Measurements from ENCODE around the gene LMTK3.

The LMTK3 gene

DNA sequence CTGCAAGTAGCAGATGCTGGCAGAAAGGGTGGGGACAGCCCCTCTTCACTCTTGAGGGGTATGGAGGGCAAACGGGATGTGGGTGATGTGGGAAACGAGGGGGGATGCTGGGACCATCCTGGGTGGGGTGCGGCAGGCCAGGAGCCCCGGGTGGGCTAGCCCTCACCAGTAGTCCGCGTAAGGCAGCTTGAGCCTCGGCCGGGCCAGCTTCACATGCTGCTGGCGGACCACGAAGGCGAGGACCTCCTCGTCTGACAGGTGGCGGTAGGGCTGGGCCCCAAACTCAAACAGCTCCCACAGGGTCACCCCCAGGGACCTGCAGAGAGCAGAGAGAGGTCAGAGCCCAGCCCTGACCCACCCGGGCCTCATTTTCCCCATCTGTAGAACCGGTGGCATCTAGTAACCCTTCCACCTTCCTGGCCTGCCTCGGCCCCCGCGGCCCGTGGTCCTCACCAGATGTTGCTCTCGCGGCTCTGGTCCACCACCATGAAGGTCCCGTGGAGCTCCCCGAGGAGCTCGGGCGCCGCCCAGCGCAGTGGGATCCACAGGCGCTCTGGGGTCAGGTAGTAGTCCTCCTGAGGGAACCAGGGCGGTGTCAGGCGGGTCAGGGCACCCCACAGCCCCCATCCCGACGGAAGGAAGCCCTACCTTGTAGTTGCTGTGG, 10.7 kb downstream of the LMTK3 start:
- no peaks in the 10 kb centered on the region for H3K36me3 ChIP-seq (ENCODE audit: insufficient read depth, low read length)
- no peaks in the 10 kb centered on the region for H3K9me3 ChIP-seq (ENCODE audit: low read length)
- no peaks in the 10 kb centered on the region for H3K4me1 ChIP-seq (ENCODE audit: insufficient read depth, low read length)
- H3K4me3 ChIP-seq (ENCODE audit: low read depth in 1 of 2, low read length in 2 of 2), result no peak overlapping the region
- peaks cover 4 to 59% of the 10 kb centered on the region in 2 donors for H3K27me3 ChIP-seq (ENCODE audit: control insufficient read depth in 1 of 2, insufficient read depth in 2 of 2, low read length in 2 of 2)
- no peak overlapping the region for H3K27ac ChIP-seq (ENCODE audit: low read depth, low read length)
- no peak overlapping the region for H3K9ac ChIP-seq (ENCODE audit: low read length)

DNA sequence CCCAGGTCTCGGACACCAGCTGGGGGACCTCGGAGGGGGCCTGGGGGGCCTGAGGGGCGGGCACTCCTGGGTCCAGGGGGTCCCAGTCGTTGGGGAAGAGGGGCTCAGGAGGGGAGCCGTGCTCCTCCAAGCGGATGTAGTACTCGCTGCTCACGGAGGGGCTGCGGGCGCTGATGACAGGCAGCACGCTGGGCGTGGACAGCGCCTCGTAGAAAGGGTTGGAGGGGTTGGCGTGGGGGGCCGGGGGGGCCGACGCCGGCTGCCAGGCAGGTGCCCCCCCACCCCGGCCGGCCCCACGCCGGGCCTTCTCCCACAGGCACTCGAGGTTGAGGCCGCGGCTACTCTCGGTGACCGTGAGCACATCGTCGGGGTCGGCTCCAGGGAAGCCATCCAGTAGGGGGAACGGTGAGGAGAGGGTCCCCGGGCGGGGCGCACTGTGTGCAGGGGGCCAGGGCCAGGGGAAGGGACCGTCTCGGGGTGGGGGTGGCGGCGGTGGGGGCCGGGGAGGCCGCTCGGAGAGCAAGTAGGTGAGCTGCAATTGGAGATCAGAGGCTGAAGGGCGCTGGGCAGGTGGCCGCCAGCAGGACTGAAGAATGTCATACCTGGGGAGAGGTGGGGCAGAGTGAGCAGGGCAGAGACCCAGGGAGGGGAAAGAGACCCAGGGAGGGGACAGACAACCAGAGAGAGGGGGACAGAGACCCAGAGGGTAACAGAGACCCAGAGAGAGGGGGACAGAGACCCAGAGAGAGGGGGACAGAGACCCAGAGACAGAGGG, 12.1 kb downstream of the LMTK3 start:
- H3K4me1 ChIP-seq (ENCODE audit: insufficient read depth, low read length), result no peaks in the 10 kb centered on the region
- H3K27ac ChIP-seq (ENCODE audit: low read depth, low read length), result no peak overlapping the region
- no peak overlapping the region for H3K9ac ChIP-seq (ENCODE audit: low read length)
- H3K4me3 ChIP-seq (ENCODE audit: low read depth in 1 of 2, low read length in 2 of 2), result no peak overlapping the region
- no peaks in the 10 kb centered on the region for H3K36me3 ChIP-seq (ENCODE audit: insufficient read depth, low read length)
- H3K27me3 ChIP-seq (ENCODE audit: control insufficient read depth in 1 of 2, insufficient read depth in 2 of 2, low read length in 2 of 2), result peaks cover 4 to 59% of the 10 kb centered on the region in 2 donors
- H3K9me3 ChIP-seq (ENCODE audit: low read length), result no peaks in the 10 kb centered on the region

DNA sequence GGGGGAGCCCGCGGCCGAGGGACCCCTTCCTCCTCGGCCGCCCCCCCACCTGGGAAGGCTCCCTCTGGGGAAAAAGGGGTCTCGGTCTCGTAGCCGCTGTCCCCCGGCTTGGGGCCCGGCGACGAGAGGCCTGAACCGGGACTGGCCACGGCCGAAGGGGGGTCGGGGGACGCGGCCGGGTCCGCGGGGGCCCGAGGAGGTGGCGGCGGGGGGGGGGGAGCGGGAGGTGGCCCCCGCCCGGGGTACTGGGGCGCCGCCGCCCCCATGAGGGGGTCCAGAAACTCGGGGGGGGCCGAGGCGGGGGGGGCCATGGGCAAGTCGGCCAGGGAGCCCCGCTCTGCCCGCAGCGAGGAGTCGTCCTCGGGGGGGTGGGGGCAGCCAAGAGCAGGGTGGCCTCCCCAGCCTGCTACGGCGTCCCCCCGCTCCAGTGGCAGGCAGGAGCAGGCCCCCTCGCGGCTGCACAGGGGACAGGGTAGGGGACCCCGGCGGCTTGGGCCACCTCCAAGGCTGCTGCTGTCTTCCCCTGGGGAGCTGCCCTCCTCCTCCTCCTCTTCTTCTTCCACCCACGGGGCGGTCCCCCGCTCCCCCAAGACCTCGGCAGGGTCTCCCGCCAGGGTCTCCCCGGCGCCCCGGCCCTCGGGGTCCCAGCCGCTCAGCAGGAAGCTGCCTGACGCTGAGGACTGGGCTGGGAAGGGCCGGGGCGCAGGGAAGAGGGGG, 12.9 kb downstream of the LMTK3 start:
- Histone ChIP-seq H3K4me1 (ENCODE audit: insufficient read depth, low read length) (no peaks in the 10 kb centered on the region), H3K9ac (ENCODE audit: low read length) (no peak overlapping the region), H3K4me3 (ENCODE audit: low read depth in 1 of 2, low read length in 2 of 2) (no peak overlapping the region), H3K27ac (ENCODE audit: low read depth, low read length) (no peak overlapping the region), H3K27me3 (ENCODE audit: control insufficient read depth in 1 of 2, insufficient read depth in 2 of 2, low read length in 2 of 2) (peaks cover 4 to 59% of the 10 kb centered on the region in 2 donors), H3K36me3 (ENCODE audit: insufficient read depth, low read length) (no peaks in the 10 kb centered on the region), H3K9me3 (ENCODE audit: low read length) (no peaks in the 10 kb centered on the region)

DNA sequence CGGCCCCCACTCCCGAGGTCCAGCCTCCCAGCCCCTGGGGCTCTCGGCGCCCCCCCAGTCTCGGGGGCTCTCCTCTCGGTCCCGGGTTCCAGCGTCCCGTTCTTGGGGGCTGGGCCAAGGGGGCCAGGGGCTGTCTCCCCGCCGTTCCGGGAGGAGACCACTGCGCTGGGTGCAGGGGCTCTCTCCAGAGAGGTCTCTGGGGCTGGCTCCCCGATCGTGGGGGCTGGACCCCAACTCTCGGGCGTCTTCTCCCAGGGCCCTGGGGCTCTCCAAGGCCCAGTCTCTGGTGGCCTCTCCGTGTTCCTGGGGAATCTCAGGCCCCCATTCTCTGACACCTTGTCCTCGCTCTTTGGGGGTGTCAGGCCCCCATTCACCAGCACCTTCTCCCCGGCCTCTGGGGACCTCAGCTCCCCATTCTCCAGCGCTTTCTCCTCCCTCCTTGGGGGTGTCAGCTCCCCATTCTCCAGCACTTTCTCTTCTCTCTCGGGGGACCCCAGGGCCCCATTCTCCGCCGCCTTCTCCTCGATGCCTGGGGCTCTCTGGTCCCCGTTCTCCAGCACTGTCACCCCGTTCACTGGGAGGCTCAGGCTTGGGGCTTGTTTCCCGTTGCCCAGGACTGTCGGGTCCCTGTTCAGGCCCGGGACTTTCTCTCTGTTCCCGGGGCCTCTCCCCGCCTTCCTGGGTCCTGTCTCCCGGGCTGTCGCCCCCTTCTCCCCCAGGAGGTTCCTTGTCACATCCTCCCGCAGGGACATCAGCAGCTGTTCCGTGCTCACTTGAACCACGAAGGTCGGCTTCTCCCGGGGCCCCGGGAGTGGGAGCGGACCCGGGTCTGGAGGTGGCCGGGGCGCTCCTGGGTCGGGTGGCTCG, 13.7 kb downstream of the LMTK3 start:
- H3K9me3 ChIP-seq (ENCODE audit: low read length), result no peaks in the 10 kb centered on the region
- H3K27me3 ChIP-seq (ENCODE audit: control insufficient read depth in 1 of 2, insufficient read depth in 2 of 2, low read length in 2 of 2), result peaks cover 4 to 60% of the 10 kb centered on the region in 2 donors
- no peak overlapping the region for H3K4me3 ChIP-seq (ENCODE audit: low read depth in 1 of 2, low read length in 2 of 2)
- no peaks in the 10 kb centered on the region for H3K4me1 ChIP-seq (ENCODE audit: insufficient read depth, low read length)
- no peaks in the 10 kb centered on the region for H3K36me3 ChIP-seq (ENCODE audit: insufficient read depth, low read length)
- no peak overlapping the region for H3K27ac ChIP-seq (ENCODE audit: low read depth, low read length)
- no peak overlapping the region for H3K9ac ChIP-seq (ENCODE audit: low read length)

DNA sequence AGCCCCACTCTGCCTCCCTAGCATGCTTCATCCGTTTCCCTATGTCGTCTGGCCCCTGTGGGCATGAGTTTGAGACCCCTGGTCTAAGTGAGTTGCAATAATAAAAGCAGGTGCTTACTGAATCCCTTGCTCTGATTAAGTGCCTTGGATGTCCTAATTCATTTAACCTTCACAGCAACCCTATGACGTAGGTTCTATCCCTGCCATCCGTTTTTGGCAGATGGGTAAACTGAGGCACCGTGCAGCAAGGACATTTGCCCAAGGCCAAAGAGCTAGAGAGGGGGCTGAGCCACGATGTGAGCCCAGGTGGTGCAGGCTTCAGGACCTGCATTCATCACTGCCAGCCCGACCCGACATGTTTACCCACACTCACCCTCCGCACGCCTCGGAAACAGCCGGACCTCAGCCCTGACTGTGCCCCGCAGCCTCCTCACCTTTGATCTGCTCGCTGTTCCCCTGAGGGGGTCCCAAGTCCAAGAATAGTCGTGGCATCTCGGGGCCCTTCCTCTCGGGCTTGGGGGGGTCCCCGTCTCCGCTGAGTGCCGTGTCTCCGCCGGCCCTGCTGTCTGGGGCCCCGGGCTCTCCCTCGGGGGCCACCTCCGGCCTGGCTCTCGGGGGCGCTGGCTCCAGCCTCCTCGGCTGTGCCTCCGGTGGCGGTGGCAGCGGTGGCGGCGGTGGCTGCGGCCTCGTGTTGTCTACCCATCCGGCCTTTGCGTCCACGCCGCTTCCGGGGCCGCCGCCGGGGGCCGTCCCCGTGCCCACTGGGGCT, 14.5 kb downstream of the LMTK3 start:
- Histone ChIP-seq H3K4me1 (ENCODE audit: insufficient read depth, low read length) (no peaks in the 10 kb centered on the region), H3K36me3 (ENCODE audit: insufficient read depth, low read length) (no peaks in the 10 kb centered on the region), H3K9ac (ENCODE audit: low read length) (no peak overlapping the region), H3K27me3 (ENCODE audit: control insufficient read depth in 1 of 2, insufficient read depth in 2 of 2, low read length in 2 of 2) (peaks cover 4 to 63% of the 10 kb centered on the region in 2 donors), H3K27ac (ENCODE audit: low read depth, low read length) (no peak overlapping the region), H3K4me3 (ENCODE audit: low read depth in 1 of 2, low read length in 2 of 2) (no peak overlapping the region), H3K9me3 (ENCODE audit: low read length) (no peaks in the 10 kb centered on the region)

DNA sequence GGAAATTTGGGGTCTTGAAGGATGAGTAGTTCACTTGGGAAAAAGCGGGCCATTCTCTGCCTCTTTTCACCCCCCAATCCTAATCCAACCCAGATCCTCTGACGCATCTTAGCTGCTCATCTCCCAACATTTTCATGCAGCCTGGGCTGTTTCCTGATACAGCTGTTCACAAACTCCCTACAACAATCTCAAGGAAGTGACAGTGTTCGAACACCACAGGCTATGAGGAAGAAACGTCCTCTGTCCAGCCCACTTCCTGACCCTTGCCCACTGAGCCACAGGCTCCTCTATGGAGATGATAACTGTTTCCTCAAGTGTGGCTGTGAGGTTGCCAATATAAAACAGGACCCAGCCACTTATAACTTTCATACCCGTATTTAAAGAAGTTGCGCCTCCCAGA, 16.2 kb downstream of the LMTK3 start:
- H3K4me3 ChIP-seq (ENCODE audit: low read depth in 1 of 2, low read length in 2 of 2), result no peak overlapping the region
- peaks cover 0 to 55% of the 10 kb centered on the region in 2 donors for H3K27me3 ChIP-seq (ENCODE audit: control insufficient read depth in 1 of 2, insufficient read depth in 2 of 2, low read length in 2 of 2)
- H3K27ac ChIP-seq (ENCODE audit: low read depth, low read length), result no peak overlapping the region
- H3K4me1 ChIP-seq (ENCODE audit: insufficient read depth, low read length), result no peaks in the 10 kb centered on the region
- H3K9ac ChIP-seq (ENCODE audit: low read length), result no peak overlapping the region
- H3K36me3 ChIP-seq (ENCODE audit: insufficient read depth, low read length), result no peaks in the 10 kb centered on the region
- H3K9me3 ChIP-seq (ENCODE audit: low read length), result no peaks in the 10 kb centered on the region

DNA sequence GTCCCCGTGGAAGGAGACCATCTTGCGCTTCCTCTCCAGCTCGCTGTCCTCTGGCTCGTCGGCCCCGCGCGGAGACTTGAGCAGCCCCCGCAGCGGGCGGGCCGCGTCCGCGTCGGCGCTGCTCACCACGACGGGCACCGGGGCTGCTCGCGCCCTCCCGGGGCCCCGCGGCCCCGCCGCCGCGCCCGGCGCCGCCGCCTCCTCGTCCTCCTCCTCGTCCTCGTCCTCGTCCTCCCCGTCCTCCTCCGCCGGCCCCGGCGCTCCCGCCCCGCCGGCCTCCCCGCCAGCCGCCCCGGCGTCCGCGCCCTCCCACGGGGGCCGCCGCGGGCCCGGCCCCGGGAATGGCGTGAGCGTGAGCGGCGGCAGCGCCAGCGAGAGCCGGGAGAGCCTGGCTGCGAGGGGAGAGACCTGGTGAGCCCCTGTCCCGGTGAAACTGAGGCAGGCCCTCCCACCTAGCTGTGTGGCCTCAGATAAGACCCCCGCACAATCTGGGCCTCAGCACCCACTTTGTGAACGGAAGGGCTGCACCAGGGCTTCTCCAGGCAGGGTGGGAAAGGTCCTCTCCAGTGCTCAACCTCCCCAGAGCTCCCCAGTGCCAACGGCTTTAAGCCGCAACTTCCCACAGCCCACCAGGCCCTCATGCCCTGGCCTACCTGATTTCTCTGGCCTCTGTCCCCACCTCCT, 17.8 kb downstream of the LMTK3 start:
- Histone ChIP-seq H3K4me1 (ENCODE audit: insufficient read depth, low read length) (no peaks in the 10 kb centered on the region), H3K9ac (ENCODE audit: low read length) (no peak overlapping the region), H3K4me3 (ENCODE audit: low read depth in 1 of 2, low read length in 2 of 2) (peak overlapping the region; percentile 4 to 50), H3K9me3 (ENCODE audit: low read length) (no peaks in the 10 kb centered on the region), H3K36me3 (ENCODE audit: insufficient read depth, low read length) (no peaks in the 10 kb centered on the region), H3K27me3 (ENCODE audit: control insufficient read depth in 1 of 2, insufficient read depth in 2 of 2, low read length in 2 of 2) (peaks cover 0 to 39% of the 10 kb centered on the region in 2 donors), H3K27ac (ENCODE audit: low read depth, low read length) (no peak overlapping the region)

DNA sequence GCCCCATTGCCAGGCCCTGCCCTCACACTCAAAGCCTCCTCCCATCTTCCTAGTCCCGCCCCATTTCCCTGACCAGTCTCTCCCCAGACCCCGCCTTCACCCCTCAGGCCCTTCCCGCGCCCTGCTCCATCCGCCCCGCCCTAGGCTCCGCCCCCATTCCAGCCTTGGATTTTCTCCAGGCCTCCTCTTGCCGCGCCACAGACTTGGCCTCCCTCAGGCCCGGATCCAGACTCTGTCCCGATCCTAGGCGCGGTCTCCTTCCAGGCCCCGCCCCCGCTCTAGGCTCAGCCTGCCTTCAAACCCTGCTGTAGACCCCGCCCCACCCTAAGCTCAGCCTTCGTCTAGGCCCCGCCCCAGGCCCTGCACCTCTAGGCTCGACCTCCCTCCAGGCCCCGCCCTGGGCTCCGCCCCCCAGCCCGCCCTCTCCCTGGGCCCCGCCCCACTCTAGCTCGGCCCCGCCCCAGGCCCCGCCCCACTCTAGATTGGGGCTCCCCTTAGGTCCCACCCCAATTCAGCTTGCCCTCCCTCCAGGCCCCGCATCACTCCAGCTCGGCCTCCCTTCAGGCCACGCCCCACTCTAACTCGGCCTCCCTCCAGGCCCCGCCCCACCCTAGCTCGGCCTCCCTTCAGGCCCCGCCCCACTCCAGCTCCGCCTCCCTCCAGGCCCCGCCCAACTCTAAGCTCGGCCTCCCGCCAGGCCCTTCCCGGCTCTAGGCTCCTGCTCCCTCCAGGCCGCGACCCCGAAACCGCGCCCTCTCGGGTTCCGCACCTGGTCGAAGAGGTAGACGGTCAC, 18.5 kb downstream of the LMTK3 start:
- H3K4me3 ChIP-seq (ENCODE audit: low read depth in 1 of 2, low read length in 2 of 2), result peak overlapping the region in 1 of 2 donors; percentile 50
- H3K36me3 ChIP-seq (ENCODE audit: insufficient read depth, low read length), result no peaks in the 10 kb centered on the region
- no peaks in the 10 kb centered on the region for H3K9me3 ChIP-seq (ENCODE audit: low read length)
- no peak overlapping the region for H3K9ac ChIP-seq (ENCODE audit: low read length)
- H3K27me3 ChIP-seq (ENCODE audit: control insufficient read depth in 1 of 2, insufficient read depth in 2 of 2, low read length in 2 of 2), result peaks cover 0 to 32% of the 10 kb centered on the region in 2 donors
- H3K4me1 ChIP-seq (ENCODE audit: insufficient read depth, low read length), result no peaks in the 10 kb centered on the region
- no peak overlapping the region for H3K27ac ChIP-seq (ENCODE audit: low read depth, low read length)

DNA sequence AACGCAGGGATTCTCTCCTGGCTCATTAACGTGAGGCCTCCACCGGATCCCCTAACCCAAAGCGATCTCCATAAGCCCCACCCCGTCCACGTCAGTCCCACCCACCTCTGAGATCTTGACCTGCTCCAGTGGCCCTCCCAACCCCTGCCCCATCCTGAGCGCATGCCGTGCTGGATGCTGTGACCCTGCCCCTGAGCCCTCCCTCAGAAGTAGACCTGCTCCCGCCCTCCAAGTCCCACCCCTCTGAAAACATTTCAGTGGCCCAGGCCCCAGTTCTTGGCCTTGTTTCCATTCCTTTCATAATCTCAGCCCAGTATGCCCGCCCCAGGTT, 19.9 kb downstream of the LMTK3 start:
- no peak overlapping the region for H3K27ac ChIP-seq (ENCODE audit: low read depth, low read length)
- H3K9ac ChIP-seq (ENCODE audit: low read length), result no peak overlapping the region

More for the DNA sequence above, 19.9 kb downstream of the LMTK3 start:
- Histone ChIP-seq H3K4me1 (ENCODE audit: insufficient read depth, low read length) (peaks cover 6% of the 10 kb centered on the region), H3K4me3 (ENCODE audit: low read depth in 1 of 2, low read length in 2 of 2) (no peak overlapping the region), H3K9me3 (ENCODE audit: low read length) (no peaks in the 10 kb centered on the region), H3K36me3 (ENCODE audit: insufficient read depth, low read length) (no peaks in the 10 kb centered on the region), H3K27me3 (ENCODE audit: control insufficient read depth in 1 of 2, insufficient read depth in 2 of 2, low read length in 2 of 2) (peaks cover 0 to 22% of the 10 kb centered on the region in 2 donors)

Measured in muscle layer of colon (tissue), 2 donors.